GM03348 (cell line): Measurements from ENCODE around the gene ME1.
"Not testable (repeated sequence)": the region's sequence is repeated elsewhere in the genome, so short reads cannot be mapped to it uniquely, and the experiment has no call there.

Source experiments
- DNase-seq: peaks from one replicate; pipeline ENCODE4 v3.0.0; 2012; ENCODE audit warnings: low spot score

The ME1 gene

GRCh38 chr6:83352424-83353061, 78.3 kb downstream of the ME1 start:
- no peak for DNase-seq

- no peak for DNase-seq
Measured at GRCh38 chr6:83343121-83343520, 87.7 kb downstream of the ME1 start.

GRCh38 chr6:83341765-83342164, 89.1 kb downstream of the ME1 start:
- DNase-seq: no peak

- not testable (repeated sequence) for DNase-seq
Measured at GRCh38 chr6:83333916-83334315, 96.9 kb downstream of the ME1 start.

- no peak for DNase-seq
Measured at GRCh38 chr6:83333500-83333899, 97.4 kb downstream of the ME1 start.

GRCh38 chr6:83314693-83315092, 116.2 kb downstream of the ME1 start:
- no peak for DNase-seq

GRCh38 chr6:83313882-83314281, 117.0 kb downstream of the ME1 start:
- DNase-seq: no peak

- peak; percentile 32 for DNase-seq
Measured at GRCh38 chr6:83311231-83311630, 119.6 kb downstream of the ME1 start.

GRCh38 chr6:83310046-83310445, 120.8 kb downstream of the ME1 start:
- DNase-seq: no peak

GRCh38 chr6:83309344-83309743, 121.5 kb downstream of the ME1 start:
- DNase-seq: no peak

- DNase-seq: no peak
Measured at GRCh38 chr6:83308833-83309232, 122.0 kb downstream of the ME1 start.

- no peak for DNase-seq
Measured at GRCh38 chr6:83307849-83308248, 123.0 kb downstream of the ME1 start.

- DNase-seq: no peak
Measured at GRCh38 chr6:83303426-83303825, 127.4 kb downstream of the ME1 start.

GRCh38 chr6:83294676-83295075, 136.2 kb downstream of the ME1 start:
- no peak for DNase-seq

GRCh38 chr6:83292900-83293843, 137.7 kb downstream of the ME1 start:
- DNase-seq: no peak

GRCh38 chr6:83287298-83287697, 143.6 kb downstream of the ME1 start:
- not testable (repeated sequence) for DNase-seq

- DNase-seq: no peak
Measured at GRCh38 chr6:83285917-83286316, 144.9 kb downstream of the ME1 start.

GRCh38 chr6:83273596-83273995, 157.3 kb downstream of the ME1 start:
- DNase-seq: no peak

- peak; percentile 45 for DNase-seq
Measured at GRCh38 chr6:83270971-83271719, 159.7 kb downstream of the ME1 start.

GRCh38 chr6:83265384-83265783, 165.5 kb downstream of the ME1 start:
- no peak for DNase-seq

- no peak for DNase-seq
Measured at GRCh38 chr6:83260577-83260976, 170.3 kb downstream of the ME1 start.

- no peak for DNase-seq
Measured at GRCh38 chr6:83258517-83258916, 172.3 kb downstream of the ME1 start.

- no peak for DNase-seq
Measured at GRCh38 chr6:83257791-83258190, 173.1 kb downstream of the ME1 start.
